A549 (cell line): ENCODE measurements around the gene NKAP. TPM values are rescaled to one million over a fixed set of nuclear protein-coding genes. Genes with fewer than 3 reads are reported as not detected.
"Not testable (repeated sequence)": the region's sequence is repeated elsewhere in the genome, so short reads cannot be mapped to it uniquely, and the experiment has no call there.

Experiments
- ATAC-seq, 2 experiments: fragments of 200-7000 bp in 1 of 2; fragments of >200 bp in 1 of 2; cut with Nextera tagmentation in 1 of 2; cut with Tn5 transposase in 1 of 2; 3 replicates each; pipeline versions ENCODE4 v1.8.0 to v1.9.1; 2018 to 2020; ENCODE audit warnings: mild to moderate bottlenecking in 1 of 2, moderate library complexity in 1 of 2
- CTCF ChIA-PET: fragments of 300-600 bp; sonication (Branson Sonifier 250); formaldehyde crosslinking; extraction: SDS; loops from one replicate; lab custom pipeline; 2021; ENCODE audit warnings: antibody characterized with exemption, inconsistent platforms; lab: Yijun Ruan, JAX
- POLR2A ChIA-PET: fragments of 350-600 bp; formaldehyde crosslinking; extraction: SDS; loops from one replicate; lab custom pipeline; 2021; ENCODE audit warnings: antibody characterized with exemption, inconsistent platforms; lab: Yijun Ruan, JAX
- DNase-seq, 2 experiments: peaks; one replicate each; pipeline versions ENCODE4 v3.0.0 to v3.0.0-alpha.2; 2011 to 2016; ENCODE audit warnings: low read depth in 1 of 2, low spot score in 1 of 2
- FAIRE-seq: peaks from 2 replicates; lab custom pipeline; 2011; peaks lifted over from hg19 to GRCh38; lab: Jason Lieb, UNC
- H3K27ac ChIP-seq, 2 experiments: fragments of >200 bp; sonication (Bioruptor Twin); formaldehyde crosslinking; 3 replicates each; pipeline ENCODE4 v1.5.1; 2016 to 2017
- H3K4me1 ChIP-seq: fragments of >200 bp; sonication (Bioruptor Twin); formaldehyde crosslinking; 3 replicates; pipeline ENCODE4 v1.6.1; 2016
- H3K4me2 ChIP-seq: fragments of >200 bp; sonication (Bioruptor Twin); formaldehyde crosslinking; 3 replicates; pipeline ENCODE4 v1.6.1; 2016
- H3K4me3 ChIP-seq: fragments of >200 bp; sonication (Bioruptor Twin); formaldehyde crosslinking; 3 replicates; pipeline ENCODE4 v1.5.1; 2016
- H3K9me3 ChIP-seq: fragments of >200 bp; sonication (Bioruptor Twin); formaldehyde crosslinking; 3 replicates; pipeline ENCODE4 v1.6.1; 2016
- ATOH8 ChIP-seq: fragments of 250-450 bp; sonication (Bioruptor Pico); IDR thresholded peaks from 2 replicates; pipeline ENCODE4 v1.5.0; 2020; ENCODE audit warnings: low read depth, mild to moderate bottlenecking, moderate library complexity
- CHD2 ChIP-seq: fragments of 150-350 bp; IDR thresholded peaks from 2 replicates; pipeline ENCODE4 v1.6.1; 2014; ENCODE audit warnings: low read length; ENCODE audit not compliant: partially characterized antibody
- CHD4 ChIP-seq: fragments of 200-600 bp; sonication (generic); IDR thresholded peaks from 2 replicates; pipeline ENCODE4 v1.6.1; 2016; ENCODE audit warnings: antibody characterized with exemption, mild to moderate bottlenecking, borderline replicate concordance
- E2F6 ChIP-seq: IDR thresholded peaks from 2 replicates; pipeline ENCODE4 v1.6.1; 2012; ENCODE audit warnings: low read depth, borderline replicate concordance
- EHMT2 ChIP-seq: fragments of 200-600 bp; sonication (generic); IDR thresholded peaks from 2 replicates; pipeline ENCODE4 v1.6.1; 2016; ENCODE audit warnings: antibody characterized with exemption, low read depth, mild to moderate bottlenecking, moderate library complexity
- EP300 ChIP-seq, 2 experiments: fragments of >200 bp; sonication (Bioruptor Twin); formaldehyde crosslinking; IDR thresholded peaks; 2 replicates in 1 of 2; 3 replicates in 1 of 2; pipeline ENCODE4 v1.6.1; 2016 to 2017
- FOXS1 ChIP-seq: fragments of 250-450 bp; sonication (Bioruptor Pico); IDR thresholded peaks from 2 replicates; pipeline ENCODE4 v1.5.0; 2020; ENCODE audit warnings: mild to moderate bottlenecking, moderate library complexity
- HDAC2 ChIP-seq: fragments of 200-600 bp; sonication (generic); IDR thresholded peaks from 2 replicates; pipeline ENCODE4 v1.6.1; 2016
- HEYL ChIP-seq: fragments of 250-450 bp; sonication (Bioruptor Pico); IDR thresholded peaks from 2 replicates; pipeline ENCODE4 v1.8.0; 2021; ENCODE audit warnings: mild to moderate bottlenecking, moderate library complexity
- HOXA7 ChIP-seq: fragments of 250-450 bp; sonication (Bioruptor Pico); IDR thresholded peaks from 2 replicates; pipeline ENCODE4 v1.5.0; 2020; ENCODE audit warnings: mild to moderate bottlenecking, moderate library complexity
- HOXB5 ChIP-seq: fragments of 250-450 bp; sonication (Bioruptor Pico); IDR thresholded peaks from 2 replicates; pipeline ENCODE4 v1.5.0; 2020; ENCODE audit warnings: mild to moderate bottlenecking, moderate library complexity
- JUN ChIP-seq, 2 experiments: fragments of >200 bp; sonication (Bioruptor Twin); formaldehyde crosslinking; IDR thresholded peaks; 2 replicates in 1 of 2; 3 replicates in 1 of 2; pipeline ENCODE4 v1.6.1; 2016 to 2017
- JUNB ChIP-seq: fragments of >200 bp; sonication (Bioruptor Twin); formaldehyde crosslinking; IDR thresholded peaks from 2 replicates; pipeline ENCODE4 v1.6.1; 2016
- KDM1A ChIP-seq: fragments of 200-600 bp; sonication (generic); IDR thresholded peaks from 2 replicates; pipeline ENCODE4 v1.6.1; 2016; ENCODE audit warnings: low read depth, mild to moderate bottlenecking
- KDM5A ChIP-seq: fragments of 200-600 bp; sonication (generic); IDR thresholded peaks from 2 replicates; pipeline ENCODE4 v1.6.1; 2016; ENCODE audit warnings: antibody characterized with exemption, mild to moderate bottlenecking
- NFE2L2 ChIP-seq: fragments of 150-350 bp; conservative IDR thresholded peaks from 2 replicates; pipeline ENCODE4 v1.6.1; 2014; ENCODE audit warnings: low read length
- NPAS2 ChIP-seq: fragments of 250-450 bp; sonication (Bioruptor Pico); IDR thresholded peaks from 2 replicates; pipeline ENCODE4 v1.8.0; 2022; ENCODE audit warnings: mild to moderate bottlenecking, moderate library complexity, borderline replicate concordance
- NR3C1 ChIP-seq: fragments of >200 bp; sonication (Bioruptor Twin); formaldehyde crosslinking; IDR thresholded peaks from 3 replicates; pipeline ENCODE4 v1.6.1; 2017
- PBX3 ChIP-seq: IDR thresholded peaks from 2 replicates; pipeline ENCODE4 v1.6.1; 2012
- POLR2A ChIP-seq: IDR thresholded peaks from 2 replicates; pipeline ENCODE4 v1.6.1; 2012; ENCODE audit warnings: mild to moderate bottlenecking, low read length
- RAD21 ChIP-seq, 2 experiments: fragments of >200 bp in 1 of 2; sonication (Bioruptor Twin) in 1 of 2; formaldehyde crosslinking in 1 of 2; IDR thresholded peaks in 1 of 2; conservative IDR thresholded peaks in 1 of 2; 2 replicates in 1 of 2; 3 replicates in 1 of 2; pipeline ENCODE4 v1.6.1; 2012 to 2018; ENCODE audit warnings: inconsistent platforms in 1 of 2
- RARB ChIP-seq: fragments of 250-450 bp; sonication (Bioruptor Pico); IDR thresholded peaks from 2 replicates; pipeline ENCODE4 v1.8.0; 2021; ENCODE audit warnings: mild to moderate bottlenecking, moderate library complexity
- RFX5 ChIP-seq: fragments of 450-650 bp; IDR thresholded peaks from 2 replicates; pipeline ENCODE4 v1.7.1; 2014; ENCODE audit warnings: antibody characterized with exemption, mild to moderate bottlenecking, moderate library complexity
- TFCP2L1 ChIP-seq: fragments of 250-450 bp; sonication (Bioruptor Pico); IDR thresholded peaks from 2 replicates; pipeline ENCODE4 v1.5.0; 2021; ENCODE audit warnings: mild to moderate bottlenecking
- TP53 ChIP-seq: fragments of 250-450 bp; sonication (Bioruptor Pico); IDR thresholded peaks from 2 replicates; pipeline ENCODE4 v1.5.0; 2021; ENCODE audit warnings: mild to moderate bottlenecking, moderate library complexity
- USF2 ChIP-seq: fragments of 450-650 bp; IDR thresholded peaks from 2 replicates; pipeline ENCODE4 v1.6.1; 2014; ENCODE audit warnings: antibody characterized with exemption
- ZFP36 ChIP-seq: fragments of 450-650 bp; IDR thresholded peaks from 2 replicates; pipeline ENCODE4 v1.6.1; 2014; ENCODE audit warnings: borderline replicate concordance; ENCODE audit not compliant: partially characterized antibody
- WGBS: methylation state at CpG from one replicate; pipeline ENCODE4 v1.1.6; 2017; ENCODE audit errors: missing lambda C conversion rate; 5-methylcytosine and 5-hydroxymethylcytosine counted together
- polyA plus RNA-seq, 4 experiments: library from polyadenylated mRNA; depleted of rRNA in 3 of 4; stranded (reverse); fragments of >200 nt; fragmentation: RNase III in 1 of 4; extraction: RNeasy Plus Mini Kit Qiagen cat#74134 plus additional on column Dnase treatment in 1 of 4; gene quantifications; 2 replicates in 3 of 4; 3 replicates in 1 of 4; pipeline ENCODE4 v1.2.3, GENCODE V29; 2011 to 2017

Gene NKAP
- polyA plus RNA-seq, 2 of the 4 experiments (the other 2 are of a cell fraction): 6.3 to 16.9 TPM

- FAIRE-seq (peak; percentile 46), ATAC-seq (no peak), DNase-seq (no peak)
- POLR2A ChIA-PET: no interaction called here
- Histone ChIP-seq H3K9me3 (no peaks in the 10 kb centered on the region), H3K4me2 (no peak overlapping the region), H3K4me1 (no peaks in the 10 kb centered on the region), H3K27ac (no peak overlapping the region), H3K4me3 (no peak overlapping the region)
- TF ChIP-seq TFCP2L1 (CRISPR knock-in tag): no peak
- TF ChIP-seq JUN (IDR thresholded peaks at IDR 0.05): no peak
- TF ChIP-seq EP300 (IDR thresholded peaks at IDR 0.05): no peak
- no peak for TF ChIP-seq POLR2A
- TF ChIP-seq EHMT2: no peak
- no peak for TF ChIP-seq USF2
- TF ChIP-seq PBX3: no peak
- TF ChIP-seq HEYL: no peak
- no peak for TF ChIP-seq CHD2
- TF ChIP-seq E2F6: no peak
- no peak for TF ChIP-seq HDAC2
- TF ChIP-seq HOXA7: no peak
- no peak for TF ChIP-seq KDM5A
- TF ChIP-seq NR3C1: no peak
- no peak for TF ChIP-seq RFX5
- TF ChIP-seq ZFP36: no peak
- no peak for TF ChIP-seq NFE2L2
- no peak for TF ChIP-seq CHD4
- TF ChIP-seq JUNB: no peak
- TF ChIP-seq ATOH8: no peak
- 41% methylated on average over 5 of the region's 5 CpGs for WGBS
- CTCF ChIA-PET: no interaction called here
Measured at GRCh38 chrX:119971184-119971583, 27.6 kb upstream of the NKAP start.

GRCh38 chrX:119970574-119970973 is 27.0 kb upstream of the NKAP start:
- H3K4me1 ChIP-seq: no peaks in the 10 kb centered on the region
- ATAC-seq: no peak
- H3K27ac ChIP-seq: no peak overlapping the region
- WGBS: 57% methylated on average over 6 of the region's 6 CpGs
- no peaks in the 10 kb centered on the region for H3K9me3 ChIP-seq
- no peak overlapping the region for H3K4me2 ChIP-seq
- no peak overlapping the region for H3K4me3 ChIP-seq
- no peak for FAIRE-seq
- ChIA-PET POLR2A (no interaction called here), CTCF (no interaction called here)
- DNase-seq: no peak
- no peak for TF ChIP-seq FOXS1 (CRISPR knock-in tag)
- no peak for TF ChIP-seq TP53 (CRISPR knock-in tag)
- TF ChIP-seq RARB (CRISPR knock-in tag): no peak
- TF ChIP-seq HOXB5 (CRISPR knock-in tag): no peak
- no peak for TF ChIP-seq HEYL
- TF ChIP-seq RAD21 (conservative IDR thresholded peaks at IDR 0.05 in 1 of 2, IDR thresholded peaks at IDR 0.05 in 1 of 2): no peak
- no peak for TF ChIP-seq JUNB
- TF ChIP-seq NPAS2: no peak
- no peak for TF ChIP-seq KDM1A
- TF ChIP-seq, all 56 proteins: peak for 0

- WGBS: 0% methylated on average over 1 of the region's 1 CpG
- H3K27ac ChIP-seq, H3K4me1 ChIP-seq, H3K4me2 ChIP-seq, FAIRE-seq, H3K9me3 ChIP-seq, DNase-seq, CTCF ChIA-PET, H3K4me3 ChIP-seq, ATAC-seq, POLR2A ChIA-PET: not testable (repeated sequence)
Measured at GRCh38 chrX:119966837-119967236, 23.3 kb upstream of the NKAP start.
